Large intestine (tissue), 3 donors: Measurements from ENCODE around the gene PRKCE. TPM values are rescaled to one million over a fixed set of nuclear protein-coding genes. Genes with fewer than 3 reads are reported as not detected.

ENCODE experiments used
- DNase-seq, 2 donors: peaks; one replicate each; pipeline versions ENCODE4 v3.0.0 to v3.0.0-alpha.2; 2013
- H3K27ac ChIP-seq: one replicate; pipeline ENCODE4 v1.5.1; 2013; ENCODE audit warnings: low read length
- H3K27me3 ChIP-seq: 2 replicates; pipeline ENCODE4 v1.6.1; 2013; ENCODE audit warnings: low read length; ENCODE audit not compliant: control insufficient read depth, insufficient read depth
- H3K36me3 ChIP-seq: 2 replicates; pipeline ENCODE4 v1.6.1; 2013; ENCODE audit warnings: low read length; ENCODE audit not compliant: control insufficient read depth, insufficient read depth
- H3K4me1 ChIP-seq: one replicate; pipeline ENCODE4 v1.6.1; 2013; ENCODE audit warnings: low read length; ENCODE audit not compliant: control insufficient read depth, insufficient read depth
- H3K4me3 ChIP-seq: one replicate; pipeline ENCODE4 v1.5.1; 2013; ENCODE audit warnings: low read length
- H3K9me3 ChIP-seq: one replicate; pipeline ENCODE4 v1.6.1; 2013; ENCODE audit warnings: mild to moderate bottlenecking, low read depth, low read length, moderate library complexity; ENCODE audit not compliant: control insufficient read depth
- WGBS: methylation state at CpG from one replicate; pipeline ENCODE4 v1.1.5; 2013; ENCODE audit warnings: low lambda C conversion rate; ENCODE audit not compliant: insufficient coverage; 5-methylcytosine and 5-hydroxymethylcytosine counted together
- polyA plus RNA-seq: library from polyadenylated mRNA; unstranded; fragments of 120-200 nt; gene quantifications from one replicate; pipeline ENCODE4 v1.2.1, GENCODE V29; 2013

PRKCE gene
- polyA plus RNA-seq, 1 donor: 13.0 TPM

GRCh38 chr2:45975752-45976517, 324.5 kb downstream of the PRKCE start:
- H3K27ac ChIP-seq: no peak overlapping the region
- WGBS: 92% methylated on average over 2 of the region's 14 CpGs
- no peak for DNase-seq
- no peaks in the 10 kb centered on the region for H3K27me3 ChIP-seq
- H3K9me3 ChIP-seq: no peaks in the 10 kb centered on the region
- H3K36me3 ChIP-seq: peaks cover 2% of the 10 kb centered on the region
- no peaks in the 10 kb centered on the region for H3K4me1 ChIP-seq
- no peak overlapping the region for H3K4me3 ChIP-seq

DNA sequence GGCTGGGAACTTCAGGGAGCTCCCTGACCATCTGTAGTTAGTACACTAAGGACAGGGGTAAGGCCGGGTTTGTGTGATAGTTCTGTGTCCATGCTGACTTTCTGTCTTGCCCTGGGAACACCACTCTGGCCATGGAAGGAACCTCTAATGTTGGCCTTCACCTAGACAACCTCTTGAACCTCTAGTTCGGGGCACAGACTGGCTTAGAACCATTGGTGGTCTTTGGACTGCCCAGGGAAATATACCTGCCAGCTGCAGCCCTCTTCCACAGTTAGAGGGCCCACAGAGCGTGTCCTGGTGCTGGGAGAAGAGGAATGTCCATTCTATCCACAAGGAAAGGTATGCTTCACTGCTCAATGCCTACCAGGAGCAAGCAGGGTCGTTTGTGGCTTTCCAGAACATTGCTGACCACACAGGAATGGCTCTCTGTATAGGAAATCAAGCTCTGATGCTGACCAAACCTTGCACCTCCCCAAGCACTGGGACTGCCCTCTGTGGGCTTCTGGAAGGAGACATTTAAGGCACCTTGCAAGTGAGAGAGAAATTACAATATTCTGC, 326.9 kb downstream of the PRKCE start:
- H3K27ac ChIP-seq: no peak overlapping the region
- no peak for DNase-seq
- no peaks in the 10 kb centered on the region for H3K9me3 ChIP-seq
- H3K4me1 ChIP-seq: no peaks in the 10 kb centered on the region
- H3K36me3 ChIP-seq: peaks cover 6% of the 10 kb centered on the region
- WGBS: no CpG with 5 or more reads among the region's 4 CpGs
- H3K4me3 ChIP-seq: no peak overlapping the region
- no peaks in the 10 kb centered on the region for H3K27me3 ChIP-seq

GRCh38 chr2:45979065-45979464, 327.6 kb downstream of the PRKCE start:
- H3K27me3 ChIP-seq: no peaks in the 10 kb centered on the region
- H3K36me3 ChIP-seq: peaks cover 6% of the 10 kb centered on the region
- no peaks in the 10 kb centered on the region for H3K9me3 ChIP-seq
- no peak for DNase-seq
- H3K4me3 ChIP-seq: no peak overlapping the region
- no peaks in the 10 kb centered on the region for H3K4me1 ChIP-seq
- WGBS: no CpG with 5 or more reads among the region's 4 CpGs
- no peak overlapping the region for H3K27ac ChIP-seq

- 100% methylated on average over 2 of the region's 11 CpGs for WGBS
- no peaks in the 10 kb centered on the region for H3K9me3 ChIP-seq
- no peaks in the 10 kb centered on the region for H3K27me3 ChIP-seq
- no peak overlapping the region for H3K27ac ChIP-seq
- H3K36me3 ChIP-seq: peaks cover 10% of the 10 kb centered on the region
- no peaks in the 10 kb centered on the region for H3K4me1 ChIP-seq
- no peak overlapping the region for H3K4me3 ChIP-seq
- DNase-seq: no peak
Observed at GRCh38 chr2:45980161-45980865, 328.8 kb downstream of the PRKCE start.

DNA sequence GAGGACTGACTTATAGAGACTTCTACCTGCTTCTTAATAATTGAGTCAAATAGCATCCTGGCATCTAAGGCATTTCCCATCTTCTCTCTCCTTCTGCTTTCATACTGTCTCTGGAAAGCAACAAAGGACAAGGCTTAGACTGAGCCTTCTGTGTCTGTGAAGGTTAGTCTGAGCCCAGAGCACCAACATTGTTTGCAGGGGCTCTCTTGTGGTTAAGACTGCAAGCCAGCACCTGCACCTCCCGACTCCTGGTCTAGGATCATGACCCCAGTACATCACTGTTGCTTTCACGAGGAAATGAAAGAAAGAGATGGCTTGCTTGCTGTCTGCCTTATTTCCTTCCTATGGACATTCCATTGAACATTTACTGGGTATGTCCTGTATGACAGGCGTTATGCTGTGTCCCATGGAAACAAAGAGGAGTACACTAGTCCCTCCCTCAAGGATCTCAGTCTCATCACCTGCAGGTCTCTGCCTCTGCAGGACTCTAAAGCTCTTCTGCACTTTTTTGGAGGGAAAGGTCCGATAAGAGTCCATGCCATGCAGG, 330.0 kb downstream of the PRKCE start:
- H3K36me3 ChIP-seq: peaks cover 10% of the 10 kb centered on the region

GRCh38 chr2:45982096-45982495, 330.6 kb downstream of the PRKCE start:
- peaks cover 10% of the 10 kb centered on the region for H3K36me3 ChIP-seq
- H3K4me3 ChIP-seq: no peak overlapping the region
- H3K27me3 ChIP-seq: no peaks in the 10 kb centered on the region
- H3K27ac ChIP-seq: no peak overlapping the region
- no CpG with 5 or more reads among the region's 7 CpGs for whole genome bisulfite sequencing
- H3K4me1 ChIP-seq: no peaks in the 10 kb centered on the region
- H3K9me3 ChIP-seq: no peaks in the 10 kb centered on the region
- DNase-seq: no peak

More for the DNA sequence above, 330.0 kb downstream of the PRKCE start:
- H3K27me3 ChIP-seq: no peaks in the 10 kb centered on the region
- H3K4me1 ChIP-seq: no peaks in the 10 kb centered on the region
- no peak overlapping the region for H3K27ac ChIP-seq
- no peaks in the 10 kb centered on the region for H3K9me3 ChIP-seq
- DNase-seq: no peak
- no peak overlapping the region for H3K4me3 ChIP-seq
- no CpG with 5 or more reads among the region's 4 CpGs for WGBS

DNA sequence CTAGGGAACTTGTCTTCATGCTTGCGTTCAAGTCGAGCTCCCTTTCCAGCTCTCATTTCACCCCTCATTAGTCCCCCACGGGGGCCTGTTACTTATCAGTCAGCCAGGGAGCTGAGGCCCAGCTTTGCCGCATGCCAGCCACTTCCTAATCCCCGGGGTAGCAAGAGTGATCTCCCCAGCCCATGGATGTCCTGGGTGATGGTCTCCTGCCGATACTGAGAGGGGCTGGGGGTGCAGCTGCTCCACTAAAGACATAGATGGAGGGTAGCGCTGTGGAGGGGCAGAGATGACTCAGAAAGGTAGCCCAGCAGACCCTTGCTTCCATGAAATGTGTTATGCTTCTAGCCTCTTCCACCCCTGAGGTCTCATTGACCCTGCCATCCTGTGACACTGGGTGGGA, 331.7 kb downstream of the PRKCE start:
- no peaks in the 10 kb centered on the region for H3K27me3 ChIP-seq
- DNase-seq: no peak
- no peak overlapping the region for H3K27ac ChIP-seq
- H3K4me3 ChIP-seq: no peak overlapping the region
- peaks cover 13% of the 10 kb centered on the region for H3K36me3 ChIP-seq
- H3K9me3 ChIP-seq: no peaks in the 10 kb centered on the region
- no CpG with 5 or more reads among the region's 7 CpGs for WGBS
- no peaks in the 10 kb centered on the region for H3K4me1 ChIP-seq

- no peak overlapping the region for H3K27ac ChIP-seq
- no peaks in the 10 kb centered on the region for H3K9me3 ChIP-seq
- no peaks in the 10 kb centered on the region for H3K27me3 ChIP-seq
- no peak overlapping the region for H3K4me3 ChIP-seq
- H3K36me3 ChIP-seq: peaks cover 16% of the 10 kb centered on the region
- WGBS: no CpG with 5 or more reads among the region's 7 CpGs
- peaks cover 7% of the 10 kb centered on the region for H3K4me1 ChIP-seq
- DNase-seq: no peak
Observed at GRCh38 chr2:45984366-45984765, 332.9 kb downstream of the PRKCE start.

DNA sequence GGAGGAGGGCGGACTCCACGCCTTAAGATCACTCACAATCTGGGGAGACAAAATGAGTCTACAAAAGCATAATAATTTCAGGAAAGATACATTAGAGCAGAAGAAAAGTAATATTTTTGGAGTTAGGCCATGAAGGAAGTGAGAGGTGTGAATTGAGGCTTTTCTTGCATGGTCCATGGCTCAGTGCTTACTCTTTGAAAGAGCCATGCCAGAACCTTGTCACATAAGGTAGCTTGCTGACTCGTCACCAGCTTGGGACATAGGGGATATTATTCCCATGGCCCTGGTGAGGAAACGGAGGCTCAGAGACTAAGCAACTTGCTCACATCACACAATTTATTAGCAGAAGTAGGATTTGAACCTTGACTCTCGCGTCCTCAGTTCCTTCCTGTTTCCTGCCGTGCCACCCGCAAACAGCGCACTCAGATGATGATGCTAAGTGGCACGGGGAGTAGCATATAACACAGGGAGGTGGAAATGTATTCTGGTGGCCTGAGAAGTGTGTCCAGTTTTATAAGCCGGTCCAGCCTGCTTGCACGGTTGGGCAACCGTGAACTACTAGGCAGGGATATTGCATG, 333.5 kb downstream of the PRKCE start:
- no peaks in the 10 kb centered on the region for H3K9me3 ChIP-seq
- H3K27ac ChIP-seq: no peak overlapping the region
- H3K4me1 ChIP-seq: peaks cover 7% of the 10 kb centered on the region
- H3K27me3 ChIP-seq: no peaks in the 10 kb centered on the region
- peaks cover 17% of the 10 kb centered on the region for H3K36me3 ChIP-seq
- DNase-seq: no peak
- no peak overlapping the region for H3K4me3 ChIP-seq
- WGBS: 100% methylated on average over 1 of the region's 13 CpGs

DNA sequence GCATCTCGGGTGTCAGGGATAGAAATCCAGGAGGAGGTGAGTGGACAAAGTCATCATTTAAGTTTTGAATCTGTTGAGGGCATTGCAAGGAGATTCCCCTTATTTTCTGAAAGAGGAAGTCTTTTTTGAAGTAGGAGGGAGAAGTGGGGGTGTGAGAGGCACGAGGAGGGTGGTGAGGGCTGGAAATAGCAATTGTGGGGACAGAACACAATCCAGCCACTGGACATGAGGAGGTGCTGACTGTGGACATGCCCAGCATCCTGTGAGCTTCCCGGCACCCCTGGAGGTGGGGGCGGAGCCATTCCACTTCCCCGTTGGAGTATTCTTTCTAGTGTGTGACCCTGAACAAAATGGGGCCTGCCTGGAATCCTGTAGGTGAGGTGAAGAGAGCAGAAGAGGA, 335.0 kb downstream of the PRKCE start:
- no peaks in the 10 kb centered on the region for H3K27me3 ChIP-seq
- H3K4me3 ChIP-seq: no peak overlapping the region
- no peaks in the 10 kb centered on the region for H3K9me3 ChIP-seq
- WGBS: no CpG with 5 or more reads among the region's 5 CpGs
- H3K4me1 ChIP-seq: peaks cover 7% of the 10 kb centered on the region
- DNase-seq: no peak
- H3K36me3 ChIP-seq: peaks cover 17% of the 10 kb centered on the region
- no peak overlapping the region for H3K27ac ChIP-seq
